Measurements from ENCODE around the gene BCL2. TPM values are rescaled to one million over a fixed set of nuclear protein-coding genes. Genes with fewer than 3 reads are reported as not detected.
"Not testable (repeated sequence)": the region's sequence is repeated elsewhere in the genome, so short reads cannot be mapped to it uniquely, and the experiment has no call there.

Gene BCL2
- total RNA-seq, 1 donor from 2014 or later = 2.4 TPM

- FAIRE-seq = no peak
- DNase-seq (ENCODE audit: low read depth) = no peak
- TF ChIP-seq CTCF (IDR thresholded peaks at IDR 0.05; ENCODE audit: insufficient read depth, low read length, severe bottlenecking) = no peak
- no peak overlapping the region for H3K4me3 ChIP-seq (ENCODE audit: low read depth, low read length)
- H3K27me3 ChIP-seq (ENCODE audit: control insufficient read depth, insufficient read depth, low read length) = no peaks in the 10 kb centered on the region
- H3K36me3 ChIP-seq (ENCODE audit: control insufficient read depth, insufficient read depth, low read length) = peaks cover 8% of the 10 kb centered on the region
These were observed 44.4 kb upstream of the BCL2 start for GRCh38 chr18:63363951-63364350.

DNA sequence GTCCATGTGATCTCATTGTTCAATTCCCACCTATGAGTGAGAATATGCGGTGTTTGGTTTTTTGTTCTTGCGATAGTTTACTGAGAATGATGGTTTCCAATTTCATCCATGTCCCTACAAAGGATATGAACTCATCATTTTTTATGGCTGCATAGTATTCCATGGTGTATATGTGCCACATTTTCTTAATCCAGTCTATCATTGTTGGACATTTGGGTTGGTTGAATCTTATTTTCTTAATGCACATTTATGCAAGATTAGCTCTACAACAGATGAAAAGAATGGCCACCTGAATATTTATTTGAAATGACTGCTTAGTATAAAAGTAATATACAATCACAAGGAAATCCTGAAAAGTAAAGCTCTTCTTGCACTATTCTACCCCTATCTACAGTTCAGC is 43.9 kb upstream of the BCL2 start:
- FAIRE-seq; H3K4me3 ChIP-seq (ENCODE audit: low read depth, low read length); DNase-seq (ENCODE audit: low read depth); H3K36me3 ChIP-seq (ENCODE audit: control insufficient read depth, insufficient read depth, low read length); H3K27me3 ChIP-seq (ENCODE audit: control insufficient read depth, insufficient read depth, low read length): not testable (repeated sequence)

- H3K27me3 ChIP-seq (ENCODE audit: control insufficient read depth, insufficient read depth, low read length) = no peaks in the 10 kb centered on the region
- no peak overlapping the region for H3K4me3 ChIP-seq (ENCODE audit: low read depth, low read length)
- peaks cover 16% of the 10 kb centered on the region for H3K36me3 ChIP-seq (ENCODE audit: control insufficient read depth, insufficient read depth, low read length)
- FAIRE-seq (no peak), DNase-seq (ENCODE audit: low read depth) (peak; percentile 55)
- no peak for TF ChIP-seq CTCF (IDR thresholded peaks at IDR 0.05; ENCODE audit: insufficient read depth, low read length, severe bottlenecking)
These were observed 36.8 kb upstream of the BCL2 start for GRCh38 chr18:63356272-63356896.

GRCh38 chr18:63350230-63350629 is 30.7 kb upstream of the BCL2 start:
- Histone ChIP-seq H3K27me3 (ENCODE audit: control insufficient read depth, insufficient read depth, low read length) (no peaks in the 10 kb centered on the region), H3K4me3 (ENCODE audit: low read depth, low read length) (no peak overlapping the region), H3K36me3 (ENCODE audit: control insufficient read depth, insufficient read depth, low read length) (peaks cover 16% of the 10 kb centered on the region)
- no peak for FAIRE-seq
- TF ChIP-seq CTCF (IDR thresholded peaks at IDR 0.05; ENCODE audit: insufficient read depth, low read length, severe bottlenecking) = no peak
- no peak for DNase-seq (ENCODE audit: low read depth)

DNA sequence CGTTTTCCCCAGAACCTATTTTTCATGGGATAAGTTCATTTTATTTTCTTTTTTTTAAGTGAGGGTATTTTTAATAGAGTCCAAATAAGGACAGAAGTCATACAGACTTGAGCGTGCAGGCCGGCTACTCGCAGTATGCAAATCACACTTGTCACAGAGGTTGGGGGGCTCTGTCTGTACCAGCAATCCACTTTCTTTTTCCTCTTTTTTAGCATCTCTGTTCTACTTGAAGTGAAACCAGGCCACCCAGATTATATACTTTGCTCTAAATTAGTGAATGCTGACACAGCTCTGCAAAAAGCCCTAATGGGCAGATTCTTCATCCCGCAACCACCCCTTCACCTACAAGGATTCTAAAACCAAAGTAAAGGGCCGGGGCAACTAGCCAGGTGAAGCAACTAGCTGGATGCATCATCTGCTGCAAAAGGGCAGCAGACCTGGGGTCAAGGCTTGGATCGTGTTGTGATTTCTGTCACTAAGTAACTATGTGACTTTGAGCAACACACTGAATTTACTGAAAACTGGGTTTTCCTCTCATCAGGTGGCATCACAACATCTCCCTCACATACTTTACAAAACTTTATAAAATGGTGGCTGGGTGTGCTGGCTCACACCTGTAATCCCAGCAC is 29.1 kb upstream of the BCL2 start:
- TF ChIP-seq CTCF (IDR thresholded peaks at IDR 0.05; ENCODE audit: insufficient read depth, low read length, severe bottlenecking) = no peak
- H3K4me3 ChIP-seq (ENCODE audit: low read depth, low read length) = no peak overlapping the region
- no peaks in the 10 kb centered on the region for H3K27me3 ChIP-seq (ENCODE audit: control insufficient read depth, insufficient read depth, low read length)
- no peak for FAIRE-seq
- DNase-seq (ENCODE audit: low read depth) = no peak
- peaks cover 18% of the 10 kb centered on the region for H3K36me3 ChIP-seq (ENCODE audit: control insufficient read depth, insufficient read depth, low read length)

DNA sequence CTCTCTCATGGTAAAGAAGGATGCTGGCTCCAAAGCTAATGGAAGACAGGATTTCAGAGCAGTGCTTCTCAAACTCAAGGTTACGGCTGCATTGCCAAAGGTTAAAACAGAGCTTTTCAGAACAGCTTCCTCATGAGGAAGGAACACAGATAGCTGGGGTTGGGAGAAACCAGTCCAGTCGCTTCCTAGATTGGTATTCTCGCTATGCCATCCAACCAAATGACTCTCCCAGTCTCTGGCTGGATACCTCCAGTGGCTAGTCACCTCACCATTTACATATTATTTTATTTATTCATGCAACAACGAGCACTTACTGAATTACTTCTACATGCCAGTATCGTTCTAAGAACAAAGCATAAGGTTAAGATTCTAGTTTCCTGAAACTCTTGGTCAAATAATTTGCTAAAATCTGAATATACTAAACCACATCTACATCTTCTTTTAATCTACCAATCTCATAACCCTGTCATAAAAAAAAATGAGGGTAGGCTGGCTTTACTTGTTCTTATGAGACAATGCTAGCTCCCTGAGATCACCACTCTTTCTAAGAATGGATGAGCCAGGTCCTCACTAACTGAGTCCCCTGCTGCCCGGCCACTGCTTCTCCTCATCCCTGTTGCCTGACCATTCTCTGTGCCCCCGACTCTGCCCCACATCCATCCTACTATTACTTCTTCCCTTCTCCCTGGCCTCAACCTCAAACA is 27.1 kb upstream of the BCL2 start:
- Histone ChIP-seq H3K4me3 (ENCODE audit: low read depth, low read length) (no peak overlapping the region), H3K27me3 (ENCODE audit: control insufficient read depth, insufficient read depth, low read length) (no peaks in the 10 kb centered on the region), H3K36me3 (ENCODE audit: control insufficient read depth, insufficient read depth, low read length) (peaks cover 17% of the 10 kb centered on the region)
- FAIRE-seq (no peak), DNase-seq (ENCODE audit: low read depth) (peak; percentile 67)
- TF ChIP-seq CTCF (IDR thresholded peaks at IDR 0.05; ENCODE audit: insufficient read depth, low read length, severe bottlenecking) = no peak

Measured in bronchial epithelial cell (primary cell).